Measurements from ENCODE around the gene CALCA.
"Not testable (repeated sequence)": the region's sequence is repeated elsewhere in the genome, so short reads cannot be mapped to it uniquely, and the experiment has no call there.

CALCA gene

GRCh38 chr11:15011776-15012345 lies 39.7 kb upstream of the CALCA start (continued):
- TF ChIP-seq ZNF148 (tag by site-specific recombination; IDR thresholded peaks at IDR 0.05; ENCODE audit: borderline replicate concordance) (no peak), ZNF211 (tag by site-specific recombination; IDR thresholded peaks at IDR 0.05; ENCODE audit: low read depth) (no peak), ZIC2 (tag by site-specific recombination; IDR thresholded peaks at IDR 0.05) (no peak), ZNF362 (tag by site-specific recombination; IDR thresholded peaks at IDR 0.05) (no peak)

- Histone ChIP-seq H3K4me3 (ENCODE audit: low read depth, low read length) (no peak overlapping the region), H3K9me3 (ENCODE audit: control insufficient read depth, insufficient read depth, low read depth, low read length) (no peaks in the 10 kb centered on the region), H3K36me3 (ENCODE audit: control insufficient read depth in 2 of 2, insufficient read depth in 1 of 2, low read length in 2 of 2) (no peaks in the 10 kb centered on the region), H3K4me1 (ENCODE audit: control insufficient read depth, insufficient read depth, low read length) (no peaks in the 10 kb centered on the region), H3K27ac (ENCODE audit: extremely low read depth, low read depth, low read length) (no peak overlapping the region)
- POLR2A ChIA-PET, result no interaction called here
- CTCF ChIA-PET, result interaction anchor here (0.6 to 1.6 kb wide), 5 partner anchors 10 to 1897 kb away, joined by 3 to 4 read pairs (median 3); partner anchors contain the start of gene CALCB
- TF ChIP-seq GLIS2 (tag by site-specific recombination; IDR thresholded peaks at IDR 0.05) (no peak), SP3 (tag by site-specific recombination; IDR thresholded peaks at IDR 0.05) (no peak), ZNF223 (tag by site-specific recombination; IDR thresholded peaks at IDR 0.05) (no peak), ZNF571 (tag by site-specific recombination; IDR thresholded peaks at IDR 0.05) (no peak), ATF2 (tag by site-specific recombination; IDR thresholded peaks at IDR 0.05; ENCODE audit: low read depth) (peak; percentile 27; the same call in 1 of the 2 replicates)
These were observed 38.7 kb upstream of the CALCA start for GRCh38 chr11:15010865-15011264.

- no peak for TF ChIP-seq ZNF785 (tag by site-specific recombination; IDR thresholded peaks at IDR 0.05)
- TF ChIP-seq ZNF530 (tag by site-specific recombination; IDR thresholded peaks at IDR 0.05; ENCODE audit: low read depth), result no peak
- peak; percentile 92 for TF ChIP-seq SETDB1 (IDR thresholded peaks at IDR 0.05; ENCODE audit: insufficient read length, low read length)
- peak; percentile 91; the same call in 1 of the 2 replicates for TF ChIP-seq TRIM28 (IDR thresholded peaks at IDR 0.05; ENCODE audit: borderline replicate concordance, low read length)
- 0 out of 2 replicates have a peak, but pooled peaks have one; percentile 41 for TF ChIP-seq ZNF660 (tag by site-specific recombination; IDR thresholded peaks at IDR 0.05)
- no peak for TF ChIP-seq HOXD13 (CRISPR knock-in tag; IDR thresholded peaks at IDR 0.05; ENCODE audit: borderline replicate concordance)
- no peak for TF ChIP-seq ZNF629 (tag by site-specific recombination; IDR thresholded peaks at IDR 0.05)
- peak; percentile 50 for TF ChIP-seq ZNF654 (tag by site-specific recombination; IDR thresholded peaks at IDR 0.05; ENCODE audit: low read depth)
- Histone ChIP-seq H3K4me3 (ENCODE audit: low read depth, low read length) (no peak overlapping the region), H3K27ac (ENCODE audit: extremely low read depth, low read depth, low read length) (no peak overlapping the region), H3K36me3 (ENCODE audit: control insufficient read depth in 2 of 2, insufficient read depth in 1 of 2, low read length in 2 of 2) (no peaks in the 10 kb centered on the region), H3K4me1 (ENCODE audit: control insufficient read depth, insufficient read depth, low read length) (no peaks in the 10 kb centered on the region), H3K9me3 (ENCODE audit: control insufficient read depth, insufficient read depth, low read depth, low read length) (no peaks in the 10 kb centered on the region)
- CTCF ChIA-PET, result interaction anchor here (0.5 to 3.3 kb wide), 37 partner anchors 10 to 900 kb away, joined by 3 to 59 read pairs (median 4); no protein-coding TSS in a partner anchor
- POLR2A ChIA-PET, result interaction anchor here (1.0 kb wide), 1 partner anchor 10 kb away, joined by 3 read pairs; no protein-coding TSS in a partner anchor
These were observed 34.1 kb upstream of the CALCA start for GRCh38 chr11:15006139-15006759.

GRCh38 chr11:14988133-14988532 lies 16.0 kb upstream of the CALCA start:
- H3K36me3 ChIP-seq (ENCODE audit: control insufficient read depth in 2 of 2, insufficient read depth in 1 of 2, low read length in 2 of 2); H3K9me3 ChIP-seq (ENCODE audit: control insufficient read depth, insufficient read depth, low read depth, low read length); H3K4me3 ChIP-seq (ENCODE audit: low read depth, low read length); CTCF ChIA-PET; POLR2A ChIA-PET; H3K4me1 ChIP-seq (ENCODE audit: control insufficient read depth, insufficient read depth, low read length); H3K27ac ChIP-seq (ENCODE audit: extremely low read depth, low read depth, low read length): not testable (repeated sequence)

Measured in HEK293 (cell line).